ENCODE measurements around the gene SLC12A1.

The SLC12A1 gene

GRCh38 chr15:48205981-48206380 is at the start of gene SLC12A1:
Gene SLC12A1 (plus strand): TSS chr15:48206302. CDS start chr15:48207720, 1,418 bp downstream.
- DNase-seq, result no peak

DNA sequence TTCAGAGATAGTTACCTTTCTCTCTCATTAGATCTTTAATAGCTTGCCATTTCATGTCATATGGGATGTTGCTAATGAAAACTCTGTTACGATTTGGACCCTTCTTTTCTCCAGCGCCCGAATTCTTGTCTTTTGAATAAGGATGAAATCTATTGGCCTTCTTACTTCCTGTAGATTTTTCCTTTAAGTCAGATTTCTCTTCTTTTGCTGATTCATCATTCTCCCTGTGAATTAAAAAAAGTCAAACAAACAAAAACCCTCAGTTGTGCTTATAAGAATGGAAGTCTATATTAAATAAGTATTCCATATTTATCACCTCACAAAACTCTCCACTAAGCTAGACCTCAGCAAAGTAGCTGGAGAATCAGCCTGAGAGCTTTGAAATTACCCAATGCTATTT is 37.5 kb upstream of the SLC12A1 start:
- no peak for DNase-seq

DNA sequence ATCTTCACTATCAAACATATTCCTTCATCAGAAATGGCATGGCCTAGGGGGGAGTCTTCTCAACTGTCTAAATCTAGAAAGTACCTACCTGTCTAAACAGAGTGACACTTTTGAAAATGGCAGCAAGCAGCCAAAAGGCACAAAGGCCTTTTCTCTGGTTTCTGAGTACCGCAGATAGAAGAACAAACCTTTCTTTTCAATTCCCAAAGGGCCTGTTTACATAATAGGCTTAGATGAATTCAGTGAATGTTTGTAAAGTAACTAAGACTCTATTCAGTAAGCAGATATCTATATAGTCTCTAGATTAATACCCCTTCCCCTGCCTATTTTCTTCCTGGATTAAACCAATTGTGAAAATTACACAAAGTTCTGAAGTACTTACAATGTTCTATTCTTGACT is 35.1 kb upstream of the SLC12A1 start:
- peak; percentile 19 for DNase-seq

DNA sequence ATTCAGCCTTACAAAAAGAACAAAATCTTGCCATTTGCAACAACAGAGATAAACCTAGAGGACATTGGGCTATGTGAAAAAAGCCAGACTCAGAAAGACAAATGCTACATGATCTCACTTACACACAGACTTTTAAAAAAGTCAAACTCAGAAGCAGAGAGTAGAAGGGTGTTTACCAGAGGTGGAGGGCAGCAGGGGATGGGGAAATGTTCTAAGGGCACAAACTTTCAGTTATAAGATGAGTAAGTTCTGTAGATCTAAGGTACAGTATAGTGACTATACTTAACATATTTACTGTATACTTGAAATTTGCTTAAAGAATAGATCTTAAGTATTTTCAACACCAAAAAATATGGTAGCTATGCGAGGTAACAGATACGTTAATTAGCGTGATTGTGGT is 31.0 kb upstream of the SLC12A1 start:
- DNase-seq, result no peak

DNA sequence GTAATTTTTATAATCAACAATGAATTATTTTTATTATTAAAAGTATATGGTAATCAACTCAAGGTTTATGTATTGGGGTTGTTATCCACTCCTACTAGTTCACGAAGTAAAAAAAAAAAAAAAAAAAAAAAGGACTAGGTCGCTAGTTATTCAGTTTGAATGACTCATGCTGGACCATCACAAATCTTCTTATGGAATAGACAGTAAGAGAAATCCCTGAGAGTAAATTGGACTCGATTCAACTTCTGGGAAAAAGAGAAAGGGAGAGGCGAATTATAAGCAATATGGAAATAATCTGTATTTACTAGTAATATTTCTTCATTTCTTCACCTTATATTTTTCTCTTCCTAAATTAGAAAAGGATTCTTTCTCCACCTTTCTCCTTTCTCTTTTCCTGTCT is 30.0 kb upstream of the SLC12A1 start:
- DNase-seq, result no peak

- no peak for DNase-seq
Observed at GRCh38 chr15:48176957-48177356, 29.1 kb upstream of the SLC12A1 start.

GRCh38 chr15:48177383-48177765 is 28.7 kb upstream of the SLC12A1 start:
- DNase-seq, result peak; percentile 40

DNA sequence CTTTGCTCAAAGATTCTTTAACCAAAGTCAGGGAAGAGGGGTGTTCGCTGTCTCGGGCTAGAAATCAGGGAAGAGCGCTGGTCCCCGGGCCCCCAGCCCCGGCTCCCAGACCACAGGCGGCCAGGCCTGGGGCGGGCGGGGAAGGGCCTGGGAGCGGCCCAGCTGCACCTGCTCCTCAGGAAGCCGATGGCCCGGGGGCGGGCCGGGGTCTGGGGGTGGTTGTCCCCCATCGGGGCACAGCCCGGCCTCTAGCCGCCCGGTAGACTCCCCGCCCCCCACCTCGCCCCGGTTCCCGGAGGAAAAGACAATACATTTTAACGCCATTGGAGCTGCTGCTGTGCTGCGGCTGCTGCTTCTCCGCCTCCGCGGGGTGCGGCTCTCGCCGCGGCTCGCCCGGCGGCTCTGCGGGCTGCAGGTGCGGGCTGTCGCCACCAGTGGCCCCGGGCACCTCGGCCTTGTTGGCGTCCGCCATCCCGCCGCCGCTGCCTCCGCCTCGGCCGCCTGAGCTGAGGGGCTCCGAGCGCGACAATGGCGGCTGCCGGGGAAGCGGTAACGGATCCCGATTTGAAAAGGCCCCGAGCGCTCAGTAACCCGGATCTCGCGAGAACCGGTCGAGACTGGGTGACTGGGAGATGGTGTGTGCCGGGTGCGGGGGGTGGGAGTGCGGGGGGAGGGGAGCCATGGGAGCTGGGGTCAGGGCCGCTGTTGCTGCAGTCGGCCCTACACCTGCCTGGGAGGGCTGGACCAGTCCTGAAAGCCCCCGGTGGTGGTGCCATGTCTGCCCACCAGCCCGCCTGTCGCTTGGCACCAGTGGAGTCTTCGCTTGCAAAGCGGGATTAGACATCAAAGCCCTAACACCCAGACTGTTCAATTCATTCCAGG is 28.1 kb upstream of the SLC12A1 start, which contains the start of gene MYEF2:
MYEF2 (minus strand) TSS at position 530 of the 882 bp plus-strand sequence; CDS start at position 472, 58 bp downstream.
- peak; percentile 84 for DNase-seq

DNA sequence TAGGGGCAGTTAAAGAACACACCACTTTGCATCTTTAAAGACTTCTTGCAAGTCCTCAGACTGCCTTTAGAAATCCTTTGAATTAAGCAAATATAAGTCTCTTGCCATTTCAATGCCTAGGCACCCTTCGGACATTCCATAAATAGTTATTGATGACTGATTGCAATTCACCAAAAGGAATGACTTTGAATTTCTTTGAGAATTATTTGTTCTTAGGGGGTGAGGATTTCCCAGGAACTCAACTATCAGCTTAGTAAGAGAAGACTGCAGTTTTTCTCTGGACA is 27.5 kb upstream of the SLC12A1 start:
- DNase-seq, result no peak

DNA sequence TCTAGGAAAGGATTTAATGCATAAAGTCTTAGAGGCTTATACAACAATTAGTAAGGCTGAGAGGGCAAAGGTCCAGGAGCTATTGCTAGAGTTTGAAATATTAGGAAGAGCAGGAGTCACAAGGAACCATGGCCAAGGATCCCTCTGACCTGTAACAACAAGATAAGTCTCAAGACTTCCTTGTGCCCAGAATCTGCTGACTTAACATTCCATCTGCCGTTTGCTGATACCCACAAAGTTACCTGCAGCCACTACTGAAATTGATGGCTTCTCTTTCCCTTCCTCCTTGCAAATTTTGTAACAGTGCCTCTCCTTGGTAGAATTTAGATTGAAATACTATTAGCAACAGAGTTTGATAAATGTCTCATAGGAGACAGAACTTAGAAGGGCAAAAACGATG is 23.4 kb upstream of the SLC12A1 start:
- DNase-seq, result no peak

DNA sequence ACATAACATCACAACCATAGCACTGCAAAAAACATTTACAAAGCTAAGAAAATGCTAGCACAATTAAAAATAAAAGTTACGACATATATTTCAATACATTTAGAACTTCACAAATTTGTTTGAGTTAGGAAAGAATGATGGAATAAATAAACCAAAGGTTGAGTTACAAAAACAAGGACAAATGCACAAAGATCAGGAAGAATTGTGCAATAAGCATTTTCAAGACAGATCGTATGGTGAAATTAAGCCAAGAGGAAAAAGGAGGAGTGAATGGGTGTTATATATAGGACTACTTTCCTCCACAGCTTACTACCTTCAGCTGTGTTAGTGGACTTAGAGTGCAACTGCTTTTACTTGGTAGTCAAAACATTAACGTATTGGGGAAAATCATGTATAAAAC is 20.6 kb upstream of the SLC12A1 start:
- no peak for DNase-seq

DNA sequence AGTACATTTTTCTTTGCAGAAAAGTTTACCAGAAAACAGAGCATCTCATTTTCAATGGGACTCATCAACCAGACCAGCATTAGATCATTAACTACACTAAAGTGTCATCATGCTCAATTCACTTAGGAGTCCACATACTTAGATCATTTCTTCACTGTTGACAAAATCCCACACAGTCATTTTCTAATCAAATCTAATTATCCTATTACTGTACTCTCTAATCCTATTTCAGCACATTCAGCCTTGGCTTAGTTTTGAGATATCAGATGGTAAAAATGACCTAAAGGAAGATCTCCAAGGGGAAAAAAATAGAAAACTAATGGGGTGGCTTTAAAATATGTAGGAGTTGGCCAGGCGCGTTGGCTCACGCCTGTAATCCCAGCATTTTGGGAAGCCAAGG is 19.8 kb upstream of the SLC12A1 start:
- DNase-seq, result no peak

- DNase-seq, result no peak
Observed at GRCh38 chr15:48190932-48191573, 15.0 kb upstream of the SLC12A1 start.

GRCh38 chr15:48191574-48192225 is 14.4 kb upstream of the SLC12A1 start, which contains the start of gene CTXN2:
Gene CTXN2 (plus strand): TSS chr15:48191665. CDS start chr15:48201301, 9,636 bp downstream.
- DNase-seq, result peak; percentile 64

DNA sequence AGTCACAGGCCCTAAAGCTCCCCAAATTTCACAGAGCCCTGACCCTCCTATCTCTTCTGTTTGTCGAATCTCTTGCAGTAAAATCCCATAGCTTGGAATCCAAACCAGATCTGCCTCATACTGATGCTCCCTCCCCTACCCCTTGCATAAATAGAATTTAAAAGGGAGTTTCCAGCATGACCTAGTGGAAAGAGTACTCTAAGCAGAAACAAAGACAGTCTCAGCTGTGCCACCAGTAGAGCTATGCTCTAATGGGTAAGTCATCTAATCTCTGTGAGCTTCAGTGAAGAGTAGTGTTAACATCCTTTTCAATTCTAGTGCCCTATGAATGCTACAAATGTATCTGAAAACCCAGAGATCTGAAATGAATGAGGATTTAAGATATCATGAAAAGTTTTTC is 4.0 kb upstream of the SLC12A1 start:
- no peak for DNase-seq

DNA sequence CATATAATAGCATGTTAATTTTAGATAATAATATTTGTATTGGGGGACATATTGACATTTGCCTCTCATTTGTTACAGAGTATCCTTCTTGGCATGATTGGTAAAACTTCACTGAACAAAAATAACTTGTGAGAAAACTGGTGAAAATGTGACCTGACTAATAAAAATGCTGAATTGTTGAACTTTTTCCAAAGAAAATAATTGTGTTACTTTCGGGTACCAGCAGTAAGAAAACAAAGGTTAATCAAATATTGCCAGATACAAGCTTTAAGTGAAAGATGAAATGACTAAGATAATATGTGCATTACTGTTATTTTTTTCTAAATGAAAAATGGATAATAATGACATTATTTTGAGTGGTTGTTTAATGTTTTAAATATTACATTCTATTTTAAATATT is 15.2 kb downstream of the SLC12A1 start:
- no peak for DNase-seq

- DNase-seq, result no peak
Observed at GRCh38 chr15:48221885-48222284, 15.8 kb downstream of the SLC12A1 start.

DNA sequence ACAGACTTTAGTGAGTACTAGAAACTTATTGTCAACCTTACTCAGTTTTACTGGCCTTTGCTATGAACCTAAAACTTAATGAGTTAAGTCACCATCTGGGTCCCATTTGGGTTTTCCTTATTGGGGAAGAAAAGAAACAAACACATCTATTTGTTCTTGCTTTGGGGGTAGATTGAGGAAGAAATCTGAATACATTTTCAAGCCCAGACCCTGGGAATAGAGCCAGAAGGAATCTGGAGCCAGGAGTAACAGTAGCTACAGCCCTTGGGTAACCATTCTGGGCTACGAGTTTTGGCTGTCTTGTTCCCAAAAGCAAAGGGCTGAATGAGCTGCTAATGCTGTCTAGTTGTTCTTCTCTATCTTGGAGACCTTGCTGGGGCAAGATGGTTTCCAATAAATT is 16.5 kb downstream of the SLC12A1 start:
- DNase-seq, result no peak

GRCh38 chr15:48225771-48226170 is 19.7 kb downstream of the SLC12A1 start:
- DNase-seq, result no peak

GRCh38 chr15:48230498-48230897 is 24.4 kb downstream of the SLC12A1 start:
- no peak for DNase-seq

- DNase-seq, result no peak
Observed at GRCh38 chr15:48233246-48233645, 27.1 kb downstream of the SLC12A1 start.

DNA sequence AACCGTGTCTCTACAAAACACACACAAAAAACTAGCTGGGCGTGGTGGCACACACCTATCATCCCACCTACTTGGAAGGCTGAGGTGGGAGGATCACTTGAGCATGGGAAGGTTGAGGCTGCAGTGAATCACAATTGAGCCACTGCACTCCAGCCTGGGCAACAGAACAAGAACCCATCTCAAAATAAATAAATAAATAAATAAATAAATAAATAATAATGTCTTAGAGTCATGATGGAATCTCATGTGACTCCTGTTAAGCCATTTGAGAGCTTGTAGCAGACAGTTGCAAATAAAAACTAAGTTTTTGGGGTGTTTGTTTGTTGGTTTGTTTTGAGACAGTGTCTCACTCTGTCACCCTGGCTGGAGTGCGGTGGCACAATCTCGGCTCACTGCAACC is 33.2 kb downstream of the SLC12A1 start:
- DNase-seq, result no peak

GRCh38 chr15:48242015-48242414 is 35.9 kb downstream of the SLC12A1 start:
- DNase-seq, result peak; percentile 70

GRCh38 chr15:48242535-48242934 is 36.4 kb downstream of the SLC12A1 start:
- DNase-seq, result no peak

Measured in NCI-H774 (cell line).